ACC112 (cell line): ENCODE results near the gene SLC27A2.

Experiments
- H2AFZ ChIP-seq: fragments of 200-600 bp; sonication (generic); one replicate; pipeline ENCODE4 v1.6.0; 2017; ENCODE audit warnings: antibody characterized with exemption, low read length; ENCODE audit not compliant: unreplicated experiment
- H3K27ac ChIP-seq: fragments of 200-600 bp; sonication (generic); 2 replicates; pipeline ENCODE4 v1.5.1; 2014; ENCODE audit warnings: low read depth, mild to moderate bottlenecking, antibody characterized with exemption, low read length, moderate library complexity
- H3K27me3 ChIP-seq: fragments of 200-600 bp; sonication (generic); 2 replicates; pipeline ENCODE4 v1.6.1; 2014; ENCODE audit warnings: mild to moderate bottlenecking, antibody characterized with exemption, low read length, moderate library complexity, mixed read lengths; ENCODE audit not compliant: insufficient read depth
- H3K36me3 ChIP-seq: fragments of 200-600 bp; sonication (generic); 2 replicates; pipeline ENCODE4 v1.6.1; 2016; ENCODE audit warnings: mild to moderate bottlenecking, antibody characterized with exemption, low read length, moderate library complexity, mixed read lengths; ENCODE audit not compliant: insufficient read depth
- H3K4me1 ChIP-seq: fragments of 200-600 bp; sonication (generic); one replicate; pipeline ENCODE4 v1.6.1; 2016; ENCODE audit warnings: low read length, mixed read lengths; ENCODE audit not compliant: insufficient read depth, unreplicated experiment, control insufficient read depth
- H3K4me3 ChIP-seq: fragments of 200-600 bp; sonication (generic); 2 replicates; pipeline ENCODE4 v1.5.1; 2014; ENCODE audit warnings: mild to moderate bottlenecking, low read depth, low read length
- H3K79me2 ChIP-seq: fragments of 200-600 bp; sonication (generic); one replicate; pipeline ENCODE4 v1.6.0; 2016; ENCODE audit warnings: low read length; ENCODE audit not compliant: control insufficient read depth, unreplicated experiment, insufficient read depth

SLC27A2 gene

GRCh38 chr15:50250760-50251394 lies 68.9 kb downstream of the SLC27A2 start:
- Histone ChIP-seq H3K27me3 (peaks cover 6% of the 10 kb centered on the region; the same call in 1 of the 2 replicates), H3K79me2 (no peaks in the 10 kb centered on the region), H3K4me1 (peaks cover 20% of the 10 kb centered on the region), H3K27ac (no peak overlapping the region), H3K36me3 (no peaks in the 10 kb centered on the region), H2AFZ (no peak overlapping the region), H3K4me3 (no peak overlapping the region)

- H3K27me3 ChIP-seq, result peaks cover 6% of the 10 kb centered on the region; the same call in 1 of the 2 replicates
- peaks cover 28% of the 10 kb centered on the region for H3K4me1 ChIP-seq
- H2AFZ ChIP-seq, result no peak overlapping the region
- H3K27ac ChIP-seq, result no peak overlapping the region
- H3K36me3 ChIP-seq, result no peaks in the 10 kb centered on the region
- no peaks in the 10 kb centered on the region for H3K79me2 ChIP-seq
- no peak overlapping the region for H3K4me3 ChIP-seq
Measured at GRCh38 chr15:50251638-50252182, 69.7 kb downstream of the SLC27A2 start.

- H3K36me3 ChIP-seq, result no peaks in the 10 kb centered on the region
- H3K4me1 ChIP-seq, result peaks cover 36% of the 10 kb centered on the region
- no peaks in the 10 kb centered on the region for H3K79me2 ChIP-seq
- no peak overlapping the region for H2AFZ ChIP-seq
- H3K27me3 ChIP-seq, result peaks cover 6% of the 10 kb centered on the region; the same call in 1 of the 2 replicates
- H3K4me3 ChIP-seq, result no peak overlapping the region
- no peak overlapping the region for H3K27ac ChIP-seq
Measured at GRCh38 chr15:50252556-50252955, 70.6 kb downstream of the SLC27A2 start.

GRCh38 chr15:50256188-50257041 lies 74.4 kb downstream of the SLC27A2 start:
- Histone ChIP-seq H3K79me2 (no peaks in the 10 kb centered on the region), H3K27me3 (peaks cover under 1% of the 10 kb centered on the region; the same call in 1 of the 2 replicates), H3K4me3 (no peak overlapping the region), H2AFZ (no peak overlapping the region), H3K4me1 (peaks cover 26% of the 10 kb centered on the region), H3K36me3 (no peaks in the 10 kb centered on the region), H3K27ac (no peak overlapping the region)

GRCh38 chr15:50257332-50257731 lies 75.3 kb downstream of the SLC27A2 start:
- Histone ChIP-seq H3K4me1 (peaks cover 26% of the 10 kb centered on the region), H3K36me3 (no peaks in the 10 kb centered on the region), H2AFZ (no peak overlapping the region), H3K79me2 (no peaks in the 10 kb centered on the region), H3K4me3 (no peak overlapping the region), H3K27ac (no peak overlapping the region), H3K27me3 (no peaks in the 10 kb centered on the region)

- H3K27ac ChIP-seq, result no peak overlapping the region
- no peak overlapping the region for H2AFZ ChIP-seq
- peaks cover 26% of the 10 kb centered on the region for H3K4me1 ChIP-seq
- no peaks in the 10 kb centered on the region for H3K27me3 ChIP-seq
- no peak overlapping the region for H3K4me3 ChIP-seq
- H3K36me3 ChIP-seq, result no peaks in the 10 kb centered on the region
- no peaks in the 10 kb centered on the region for H3K79me2 ChIP-seq
Measured at GRCh38 chr15:50257924-50258323, 75.9 kb downstream of the SLC27A2 start.

GRCh38 chr15:50259276-50259675 lies 77.3 kb downstream of the SLC27A2 start:
- no peak overlapping the region for H2AFZ ChIP-seq
- H3K27ac ChIP-seq, result no peak overlapping the region
- no peaks in the 10 kb centered on the region for H3K36me3 ChIP-seq
- H3K27me3 ChIP-seq, result peaks cover 2% of the 10 kb centered on the region; the same call in 1 of the 2 replicates
- H3K4me1 ChIP-seq, result peaks cover 26% of the 10 kb centered on the region
- no peak overlapping the region for H3K4me3 ChIP-seq
- H3K79me2 ChIP-seq, result no peaks in the 10 kb centered on the region

GRCh38 chr15:50260969-50261496 lies 79.0 kb downstream of the SLC27A2 start:
- Histone ChIP-seq H3K79me2 (no peaks in the 10 kb centered on the region), H3K36me3 (no peaks in the 10 kb centered on the region), H2AFZ (no peak overlapping the region), H3K4me1 (peaks cover 24% of the 10 kb centered on the region), H3K4me3 (no peak overlapping the region), H3K27ac (no peak overlapping the region), H3K27me3 (peaks cover 12% of the 10 kb centered on the region; the same call in 1 of the 2 replicates)

GRCh38 chr15:50261981-50262380 lies 80.0 kb downstream of the SLC27A2 start:
- Histone ChIP-seq H3K4me1 (peaks cover 14% of the 10 kb centered on the region), H3K79me2 (no peaks in the 10 kb centered on the region), H3K27ac (no peak overlapping the region), H3K27me3 (peaks cover 12% of the 10 kb centered on the region; the same call in 1 of the 2 replicates), H2AFZ (no peak overlapping the region), H3K36me3 (no peaks in the 10 kb centered on the region), H3K4me3 (no peak overlapping the region)

- Histone ChIP-seq H3K27me3 (peaks cover 12% of the 10 kb centered on the region; the same call in 1 of the 2 replicates), H3K79me2 (no peaks in the 10 kb centered on the region), H2AFZ (no peak overlapping the region), H3K4me1 (peaks cover 9% of the 10 kb centered on the region), H3K36me3 (no peaks in the 10 kb centered on the region), H3K27ac (no peak overlapping the region), H3K4me3 (no peak overlapping the region)
Measured at GRCh38 chr15:50262533-50262932, 80.5 kb downstream of the SLC27A2 start.
